IPS-18c (cell line): ENCODE results near the gene DOHH.
A peak's percentile ranks its signal among the peaks of the same experiment; 100 is the strongest.
"Not testable (repeated sequence)": the region's sequence is repeated elsewhere in the genome, so short reads cannot be mapped to it uniquely, and the experiment has no call there.

Experiments
- H3K4me3 ChIP-seq: 2 replicates; pipeline ENCODE4 v1.7.0; 2013; ENCODE audit warnings: low read depth, mild to moderate bottlenecking, low read length, moderate library complexity; ENCODE audit not compliant: insufficient read depth
- H3K9me3 ChIP-seq: one replicate; pipeline ENCODE4 v1.6.1; 2013; ENCODE audit warnings: mild to moderate bottlenecking, low read length, moderate library complexity; ENCODE audit not compliant: control insufficient read depth, insufficient read depth

Gene DOHH

DNA sequence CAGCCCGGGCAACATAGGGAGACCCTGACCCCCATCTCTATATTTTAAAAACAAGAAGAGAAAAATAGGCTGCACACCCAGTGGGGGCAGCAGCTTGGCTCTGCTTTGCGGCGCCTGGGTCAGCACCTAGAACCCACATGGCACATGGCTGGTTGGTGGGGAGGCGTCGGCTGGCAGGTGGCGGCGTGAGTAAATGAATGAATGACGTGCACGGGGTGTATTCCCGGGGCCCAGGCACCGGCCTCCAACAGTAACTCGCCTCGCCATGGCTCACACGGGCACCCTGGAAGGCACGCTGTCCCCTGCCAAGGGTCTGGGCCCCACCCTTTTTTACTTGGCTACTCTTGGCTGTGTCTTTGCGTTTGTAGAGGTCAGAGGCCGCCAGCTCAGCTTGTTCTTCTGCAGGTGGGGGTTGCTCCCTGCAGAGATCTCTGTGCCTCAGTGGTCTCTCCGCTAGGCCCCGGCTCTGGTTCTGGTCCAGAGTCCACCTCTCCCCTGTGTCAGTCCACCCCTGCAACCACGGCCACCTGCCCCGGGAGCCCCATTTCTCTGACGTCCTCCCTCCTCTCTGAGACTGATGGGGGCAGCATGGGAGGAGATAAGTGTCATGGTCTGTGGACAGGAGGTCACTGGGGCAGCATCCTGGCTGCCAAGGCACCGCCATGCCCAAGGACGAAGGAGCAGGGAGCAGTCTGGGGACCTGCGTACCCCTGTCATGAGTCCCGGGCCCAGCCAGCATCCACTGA, 11.2 kb upstream of the DOHH start:
- no peaks in the 10 kb centered on the region for H3K9me3 ChIP-seq
- no peak overlapping the region for H3K4me3 ChIP-seq

DNA sequence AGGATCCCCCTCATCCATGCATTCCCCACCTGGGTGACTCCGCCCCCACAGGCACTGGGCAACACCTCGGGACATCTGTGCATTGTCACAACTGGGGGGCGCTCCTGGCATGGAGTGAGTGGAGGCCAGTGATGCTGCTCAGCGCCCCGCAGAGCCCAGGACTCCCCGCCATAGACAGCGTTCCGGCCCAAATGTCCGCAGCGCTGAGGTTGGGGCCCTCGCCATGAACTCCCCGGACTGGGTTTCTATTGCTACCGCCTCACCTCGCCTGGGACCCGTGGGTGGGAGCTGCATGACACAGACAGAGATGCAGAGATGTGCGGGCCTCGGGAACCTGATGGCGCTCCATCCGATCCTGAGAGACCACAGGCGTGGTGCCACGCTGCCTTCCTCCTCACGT, 10.3 kb upstream of the DOHH start:
- H3K4me3 ChIP-seq, result no peak overlapping the region

DNA sequence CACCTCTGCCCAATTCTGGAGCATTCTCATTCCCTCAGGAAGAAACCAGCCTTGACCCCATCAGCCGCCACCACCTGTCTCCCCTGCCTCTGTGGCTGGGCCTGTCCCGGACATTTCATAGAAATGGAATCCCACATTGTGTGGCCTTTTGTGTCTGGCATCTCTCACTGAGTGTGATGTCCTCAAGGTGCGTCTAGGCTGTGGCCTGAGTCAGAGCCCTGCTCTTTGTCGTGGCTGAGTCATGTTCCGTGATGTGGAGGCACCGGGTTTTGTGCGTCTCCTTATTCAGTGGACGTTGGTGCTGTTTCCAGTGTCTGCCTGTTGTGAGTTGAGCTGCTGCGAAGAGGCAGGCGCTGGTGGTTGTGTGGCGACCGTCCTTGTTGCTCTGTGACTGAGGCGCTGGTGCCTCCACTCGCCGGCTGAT, 9.1 kb upstream of the DOHH start:
- no peaks in the 10 kb centered on the region for H3K9me3 ChIP-seq
- H3K4me3 ChIP-seq, result no peak overlapping the region

More for the DNA sequence above, 10.3 kb upstream of the DOHH start:
- H3K9me3 ChIP-seq, result no peaks in the 10 kb centered on the region

DNA sequence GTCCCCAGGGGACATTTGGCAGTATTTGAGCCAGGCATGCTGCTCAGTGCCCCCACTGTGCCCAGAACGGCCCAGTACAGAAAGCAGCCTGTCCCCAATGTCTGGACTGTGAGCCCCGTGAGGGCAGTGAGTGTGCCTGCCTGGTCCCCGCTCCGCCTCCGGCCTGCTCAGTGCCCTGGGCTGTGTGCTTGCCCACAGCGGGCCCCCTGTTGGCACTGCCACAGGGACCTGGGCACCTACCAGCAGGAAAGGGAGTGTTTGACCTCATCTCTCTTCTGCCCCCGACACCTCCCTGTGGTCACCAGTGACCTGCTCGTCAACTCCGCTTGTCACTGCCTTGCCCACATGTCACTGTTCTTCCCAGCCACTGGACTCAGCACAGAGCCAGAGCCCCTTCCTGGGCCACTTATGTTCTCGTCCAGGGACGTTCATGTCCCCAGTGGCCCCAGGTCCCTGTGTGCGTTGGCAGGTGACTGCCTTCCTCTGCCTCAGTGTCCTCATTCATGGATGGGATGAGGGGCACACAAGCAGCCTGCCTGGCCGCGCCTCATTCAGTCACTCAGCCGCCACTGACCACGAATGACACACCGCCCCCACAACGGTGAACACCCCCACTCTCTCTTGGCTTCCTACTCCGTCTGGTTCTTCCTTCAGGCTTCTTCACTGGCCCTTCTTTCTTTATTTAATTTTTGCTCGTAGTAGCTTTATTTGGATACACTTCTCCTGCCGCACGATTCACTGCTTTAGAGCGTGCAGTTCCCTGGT, 8.5 kb upstream of the DOHH start:
- Histone ChIP-seq H3K4me3 (no peak overlapping the region), H3K9me3 (no peaks in the 10 kb centered on the region)

DNA sequence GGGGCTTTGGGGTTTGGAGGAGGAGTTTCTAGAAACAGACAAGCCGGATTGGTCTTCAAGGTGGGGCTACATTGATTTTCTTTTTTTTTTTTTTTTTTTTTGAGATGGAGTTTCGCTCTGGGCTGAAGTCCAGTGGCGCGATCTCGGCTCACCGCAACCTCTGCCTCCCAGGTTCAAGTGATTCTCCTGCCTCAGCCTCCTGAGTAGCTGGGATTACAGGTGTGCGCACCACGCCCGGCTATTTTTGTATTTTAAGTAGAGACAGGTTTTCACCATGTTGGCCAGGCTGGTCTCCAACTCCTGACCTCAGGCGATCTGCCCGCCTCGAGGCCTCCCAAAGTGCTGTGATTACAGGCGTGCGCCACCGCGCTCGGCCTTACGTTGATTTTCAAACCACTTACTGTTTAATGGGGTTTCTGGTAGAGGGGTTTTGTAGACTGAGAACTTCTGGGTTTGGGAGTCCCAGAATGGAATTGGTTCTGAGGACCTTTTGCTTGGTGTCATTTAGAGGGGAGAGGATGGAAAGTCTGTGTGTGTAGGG, 7.7 kb upstream of the DOHH start:
- not testable (repeated sequence) for H3K9me3 ChIP-seq, H3K4me3 ChIP-seq

DNA sequence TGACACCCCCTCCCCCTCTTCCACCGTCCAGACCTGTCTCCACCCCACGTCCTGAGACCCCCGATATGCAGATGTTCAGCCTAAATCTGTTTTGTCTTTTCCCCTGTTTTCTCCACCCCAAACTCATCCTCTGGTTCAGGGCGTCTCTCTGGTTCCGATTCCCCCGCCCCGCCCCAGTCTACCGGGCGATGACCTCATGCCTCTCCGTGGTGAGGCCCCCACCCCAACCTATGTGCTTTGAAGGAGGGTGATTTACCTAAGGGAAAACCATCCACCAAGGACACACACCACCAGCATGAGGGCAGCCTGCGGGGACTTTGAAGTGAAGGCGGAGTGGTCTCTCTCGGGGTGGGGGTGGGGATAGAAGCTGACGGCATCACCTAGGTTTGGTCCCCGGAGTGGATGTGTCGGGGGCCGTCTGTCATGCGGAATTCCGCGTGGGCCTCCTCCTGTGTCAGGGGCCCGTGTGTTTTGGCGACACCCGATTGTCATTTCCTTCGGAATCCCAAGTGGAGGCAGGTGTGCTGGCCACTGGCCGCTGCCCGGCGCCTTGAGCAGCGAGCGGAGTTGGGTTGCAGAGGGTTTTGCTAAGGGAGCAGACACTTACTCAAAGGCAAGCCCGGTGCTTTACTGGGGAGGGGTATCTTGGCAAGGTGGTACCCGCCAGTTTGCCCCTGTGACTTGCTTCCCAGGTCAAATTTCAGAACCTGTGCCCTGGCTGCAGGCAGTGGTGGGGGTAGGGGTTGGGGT, 7.1 kb upstream of the DOHH start:
- no peaks in the 10 kb centered on the region for H3K9me3 ChIP-seq
- H3K4me3 ChIP-seq, result peak overlapping the region; percentile 85

DNA sequence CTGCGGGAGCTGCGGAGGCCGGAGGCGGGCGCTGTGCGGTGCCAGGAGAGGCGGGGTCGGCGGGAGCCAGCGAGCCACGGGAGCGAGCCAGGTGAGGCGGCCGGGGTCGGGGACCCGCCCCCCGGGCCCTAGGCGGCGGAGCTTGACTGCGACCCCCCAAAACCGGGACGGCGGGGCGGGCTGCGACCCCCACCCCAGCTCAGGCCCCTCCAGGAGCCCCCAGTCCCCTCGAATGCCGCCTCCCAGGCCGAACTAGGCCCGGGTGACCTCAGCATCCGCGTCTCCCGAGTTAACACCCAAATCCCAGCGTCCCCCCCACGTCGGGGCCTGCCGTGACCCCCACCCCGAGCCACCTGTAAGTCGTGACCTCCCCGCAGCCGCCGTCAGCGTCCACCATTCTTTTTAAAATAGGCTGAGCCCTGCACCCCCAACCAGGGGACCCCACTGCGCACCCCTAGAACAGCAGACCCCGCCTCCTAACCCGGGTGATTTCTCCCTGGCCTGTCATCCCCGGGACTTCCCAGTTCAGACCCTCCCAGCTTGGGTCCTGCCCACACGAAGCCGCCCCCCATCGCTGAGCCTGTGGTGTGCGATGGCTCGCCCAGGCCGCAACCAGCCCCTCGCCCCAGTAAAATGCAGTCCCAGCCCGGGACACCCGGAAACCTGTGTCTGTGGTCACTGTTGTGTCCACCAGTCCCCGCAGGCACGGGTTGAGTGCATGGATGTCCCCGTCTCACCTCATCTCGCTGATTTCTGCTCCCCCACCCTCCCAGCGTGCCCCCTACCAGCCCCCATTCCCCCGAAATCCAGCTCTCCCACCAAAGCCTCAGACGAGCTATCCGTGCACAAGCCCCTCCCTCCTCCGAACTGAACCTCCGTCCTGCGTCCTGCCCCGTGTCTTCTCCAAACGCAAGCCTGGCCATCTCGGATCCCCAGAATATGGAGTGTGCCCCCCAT, 6.2 kb upstream of the DOHH start:
- Histone ChIP-seq H3K4me3 (peak overlapping the region; percentile 85), H3K9me3 (no peaks in the 10 kb centered on the region)

DNA sequence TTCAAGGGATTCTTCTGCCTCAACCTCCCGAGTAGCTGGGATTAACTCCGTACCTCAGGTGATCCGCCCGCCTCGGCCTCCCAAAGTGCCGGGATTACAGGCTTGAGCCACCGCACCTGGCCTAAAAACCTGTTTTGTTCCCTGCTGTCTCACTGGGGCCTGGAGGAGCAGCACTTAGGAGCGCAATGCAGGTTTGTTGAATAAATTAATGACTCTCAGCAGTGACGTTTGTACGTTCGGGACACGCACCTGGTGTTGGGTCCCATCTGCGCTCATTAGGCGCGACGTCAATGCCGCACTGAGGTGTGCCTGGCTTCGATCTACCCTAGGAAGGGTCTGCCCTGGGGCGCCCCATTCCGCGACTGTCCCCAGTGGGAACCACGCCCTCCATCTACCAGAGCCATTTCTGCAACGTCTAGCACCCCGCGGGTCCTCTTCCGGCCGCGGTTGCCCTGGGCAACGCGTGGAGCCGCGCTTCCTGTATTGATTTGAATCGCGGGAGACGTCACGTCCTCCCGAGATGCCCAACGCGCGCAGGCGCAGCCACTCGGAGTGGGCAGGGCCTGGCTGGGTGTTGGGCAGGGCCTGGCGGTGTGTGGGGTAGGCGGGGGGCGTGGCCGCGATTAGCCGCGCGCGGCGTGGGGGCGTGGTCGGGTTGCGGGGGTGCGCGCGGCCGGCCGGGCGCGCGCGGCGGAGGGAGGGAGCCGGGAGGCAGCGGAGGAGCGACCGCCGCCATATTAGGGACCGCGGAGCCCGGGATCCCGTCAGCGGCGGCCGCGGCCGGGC, 5.3 kb upstream of the DOHH start, which contains the start of gene FZR1:
Gene FZR1, plus strand, starts transcription at position 714 of the 786 bp plus-strand sequence. CDS start 16,679 bp downstream, outside the sequence.
- Histone ChIP-seq H3K9me3 (no peaks in the 10 kb centered on the region), H3K4me3 (peak within 1 kb of the TSS; percentile 85)

DNA sequence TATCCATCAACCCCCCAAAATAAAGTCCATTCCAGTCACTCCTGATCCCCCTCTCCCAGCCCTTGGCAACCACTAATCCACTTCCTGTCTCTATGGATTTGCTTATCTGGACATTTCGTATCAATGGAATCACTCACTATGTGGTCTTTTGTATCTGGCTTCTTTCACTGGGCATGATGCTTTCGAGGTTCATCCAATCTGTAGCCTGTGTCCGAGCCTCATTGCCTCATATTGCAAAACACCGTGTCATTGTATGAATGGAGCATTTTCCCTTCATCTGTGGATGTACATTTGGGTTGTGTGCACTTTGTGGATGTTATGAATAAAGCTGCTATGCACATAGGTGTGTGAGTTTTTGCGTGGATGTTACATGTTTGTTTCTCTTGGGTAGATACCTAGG, 4.3 kb upstream of the DOHH start:
- Histone ChIP-seq H3K4me3 (no peak overlapping the region), H3K9me3 (no peaks in the 10 kb centered on the region)

DNA sequence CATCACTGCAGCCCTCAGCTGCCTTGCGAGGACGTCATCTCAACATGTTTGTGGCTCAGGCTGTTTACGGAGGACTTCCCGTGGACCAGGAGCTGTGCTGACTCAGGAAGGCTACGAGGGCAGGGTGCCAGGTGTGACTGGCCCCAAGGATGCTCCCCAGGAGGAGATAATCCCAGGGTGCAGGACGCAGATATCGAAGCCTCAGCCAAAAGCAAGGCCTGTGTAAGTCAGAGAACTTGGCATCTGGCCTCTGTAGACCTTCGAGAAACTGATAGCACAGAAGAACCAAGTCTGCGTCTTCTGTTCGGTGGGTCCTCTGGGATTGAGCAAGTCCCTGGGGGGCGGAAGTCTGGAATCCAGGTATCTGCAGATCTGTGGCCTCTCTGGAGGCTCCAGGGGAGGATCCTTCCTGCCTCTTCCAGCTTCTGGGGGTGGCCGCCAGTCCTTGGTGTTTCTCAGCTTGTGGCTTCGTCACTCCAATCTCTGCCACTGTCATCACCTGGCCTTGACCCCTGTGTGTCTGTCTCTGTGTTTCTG, 2.6 kb upstream of the DOHH start:
- H3K4me3 ChIP-seq, result no peak overlapping the region
- H3K9me3 ChIP-seq, result no peaks in the 10 kb centered on the region

DNA sequence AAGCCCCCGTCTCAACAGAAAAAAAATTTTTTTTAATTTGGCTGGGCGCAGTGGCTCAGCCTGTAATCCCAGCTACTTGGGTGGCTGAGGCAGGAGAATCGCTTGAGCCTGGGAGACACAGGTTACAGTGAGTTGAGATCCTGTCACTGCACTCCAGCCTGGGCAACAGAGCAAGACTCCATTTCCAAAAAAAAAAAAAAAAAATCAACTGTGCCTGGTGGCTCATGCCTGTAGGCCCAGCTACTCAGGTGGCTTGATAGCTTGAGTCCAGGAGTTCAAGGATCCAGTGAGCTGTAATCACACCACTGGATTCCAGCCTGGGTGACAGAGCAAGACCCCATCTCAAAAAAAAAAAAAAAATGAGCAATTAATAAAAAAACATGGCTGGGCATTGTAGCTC, 1.3 kb upstream of the DOHH start:
- H3K9me3 ChIP-seq, result no peaks in the 10 kb centered on the region

DNA sequence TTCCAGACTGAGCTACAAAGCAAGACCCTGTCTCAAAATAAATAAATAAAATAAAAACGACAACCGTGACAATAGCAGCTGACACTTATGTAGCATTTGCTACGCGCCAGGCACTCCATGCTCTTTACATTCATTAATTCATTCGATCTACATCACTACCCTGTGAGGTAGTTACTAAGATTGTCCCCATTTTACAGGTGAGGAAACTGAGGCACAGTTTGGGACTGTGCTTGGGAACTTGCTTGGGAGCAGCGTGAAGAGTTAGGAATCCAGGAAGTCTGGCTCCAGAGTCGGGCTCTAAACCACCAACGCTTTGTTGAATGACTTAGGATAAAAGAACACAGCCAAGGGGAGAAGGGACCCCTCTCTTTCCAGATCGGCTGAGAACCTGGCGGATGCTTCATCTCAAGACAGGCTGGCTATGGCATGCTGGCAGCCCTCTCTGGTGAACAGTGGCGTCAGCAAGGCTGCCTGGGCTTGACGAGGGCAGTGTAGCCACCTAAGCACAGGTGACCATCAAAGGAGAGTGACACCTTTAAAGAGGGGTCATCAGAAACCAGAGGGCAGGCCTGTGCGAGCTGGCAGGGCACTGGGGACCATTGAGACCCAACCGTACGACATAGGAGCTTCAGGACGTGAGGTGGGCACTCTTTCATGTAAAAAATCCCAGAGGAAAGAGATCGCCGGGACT, 591 bp downstream of the DOHH start:
- Histone ChIP-seq H3K9me3 (no peaks in the 10 kb centered on the region), H3K4me3 (peak overlapping the region; percentile 77)

More for the DNA sequence above, 1.3 kb upstream of the DOHH start:
- H3K4me3 ChIP-seq, result no peak overlapping the region

DNA sequence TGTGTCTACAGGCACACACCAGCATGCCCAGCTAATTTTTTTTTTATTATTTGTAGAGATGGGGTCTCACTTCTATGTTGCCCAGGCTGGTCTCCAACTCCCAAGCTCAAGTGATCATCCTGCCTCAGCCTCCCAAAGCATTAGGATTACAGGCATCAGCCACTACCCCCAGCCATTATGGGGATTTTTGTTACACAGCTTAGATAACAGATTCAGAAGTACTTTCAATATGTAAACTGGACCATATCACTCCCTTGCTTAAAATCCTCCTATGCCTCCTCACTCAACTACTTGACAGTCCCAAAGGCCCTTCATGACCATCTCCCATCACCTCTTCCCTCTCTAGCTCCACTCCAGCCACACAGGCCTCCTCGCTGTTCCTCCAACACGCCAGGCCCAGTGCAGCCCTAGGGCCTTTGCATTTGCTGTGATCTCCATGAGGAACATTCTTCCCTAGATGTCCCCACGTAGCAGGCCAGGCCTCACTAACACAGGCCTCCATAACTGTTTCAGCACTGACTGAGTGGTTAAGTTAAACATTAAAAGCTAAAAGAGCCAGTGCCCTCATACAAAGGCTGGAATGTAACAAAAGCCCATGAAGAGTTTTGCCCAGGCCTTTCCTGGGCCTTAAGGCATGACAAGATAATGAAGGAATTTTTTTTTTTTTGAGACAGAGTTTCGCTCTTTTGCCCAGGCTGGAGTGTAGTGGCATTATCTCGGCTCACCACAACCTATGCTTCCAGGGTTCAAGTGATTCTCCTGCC, 2.5 kb downstream of the DOHH start:
- Histone ChIP-seq H3K9me3 (no peaks in the 10 kb centered on the region), H3K4me3 (no peak overlapping the region)

DNA sequence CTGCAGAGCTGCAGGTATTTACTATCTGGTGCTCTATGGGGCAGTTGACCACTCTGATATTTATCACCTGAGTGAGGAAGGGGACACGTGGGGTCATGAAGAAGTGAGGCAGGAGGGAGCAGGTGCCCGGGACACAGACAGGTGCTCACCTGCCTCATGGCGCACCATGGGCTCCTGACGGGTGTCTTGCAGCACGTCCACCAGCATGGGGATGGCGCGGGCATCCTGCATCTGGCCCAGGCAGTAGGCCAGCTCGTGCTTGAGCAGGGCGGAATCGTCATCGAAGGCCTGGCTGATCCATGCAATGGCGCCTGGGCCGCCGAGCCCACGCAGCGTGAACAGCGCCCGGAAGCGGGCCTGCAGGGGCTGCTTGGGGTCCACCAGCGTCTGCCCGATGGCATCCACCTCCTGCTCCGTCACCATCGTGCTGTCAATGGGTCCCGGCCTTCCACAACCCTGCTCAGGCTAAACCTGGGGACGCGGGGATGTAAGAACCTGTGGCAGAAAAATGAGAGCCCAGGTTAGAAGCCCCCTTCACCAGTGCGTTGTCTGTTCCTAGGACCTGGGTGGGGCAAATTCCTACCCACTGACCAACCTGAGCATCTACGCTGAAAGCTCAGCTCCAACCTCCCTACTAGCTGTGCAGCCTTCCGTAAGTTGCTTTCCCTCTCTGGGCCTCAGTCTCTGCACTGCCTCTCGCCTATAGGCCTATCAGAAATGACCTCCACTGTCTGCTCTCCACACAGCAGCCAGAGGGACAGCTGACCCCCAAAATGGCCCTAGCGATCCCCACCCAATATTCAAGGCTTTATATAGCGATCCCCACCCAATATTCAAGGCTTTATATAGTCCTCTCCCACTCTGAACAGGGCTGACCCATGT, 3.8 kb downstream of the DOHH start:
- no peak overlapping the region for H3K4me3 ChIP-seq
- H3K9me3 ChIP-seq, result no peaks in the 10 kb centered on the region
